GM04504 (cell line): Measurements from ENCODE around the gene HOXD4.
A peak's percentile ranks its signal among the peaks of the same experiment; 100 is the strongest.

Experiments
- DNase-seq: peaks from one replicate; pipeline ENCODE4 v3.0.0-alpha.2; 2012; ENCODE audit warnings: low read depth

HOXD4 gene

DNA sequence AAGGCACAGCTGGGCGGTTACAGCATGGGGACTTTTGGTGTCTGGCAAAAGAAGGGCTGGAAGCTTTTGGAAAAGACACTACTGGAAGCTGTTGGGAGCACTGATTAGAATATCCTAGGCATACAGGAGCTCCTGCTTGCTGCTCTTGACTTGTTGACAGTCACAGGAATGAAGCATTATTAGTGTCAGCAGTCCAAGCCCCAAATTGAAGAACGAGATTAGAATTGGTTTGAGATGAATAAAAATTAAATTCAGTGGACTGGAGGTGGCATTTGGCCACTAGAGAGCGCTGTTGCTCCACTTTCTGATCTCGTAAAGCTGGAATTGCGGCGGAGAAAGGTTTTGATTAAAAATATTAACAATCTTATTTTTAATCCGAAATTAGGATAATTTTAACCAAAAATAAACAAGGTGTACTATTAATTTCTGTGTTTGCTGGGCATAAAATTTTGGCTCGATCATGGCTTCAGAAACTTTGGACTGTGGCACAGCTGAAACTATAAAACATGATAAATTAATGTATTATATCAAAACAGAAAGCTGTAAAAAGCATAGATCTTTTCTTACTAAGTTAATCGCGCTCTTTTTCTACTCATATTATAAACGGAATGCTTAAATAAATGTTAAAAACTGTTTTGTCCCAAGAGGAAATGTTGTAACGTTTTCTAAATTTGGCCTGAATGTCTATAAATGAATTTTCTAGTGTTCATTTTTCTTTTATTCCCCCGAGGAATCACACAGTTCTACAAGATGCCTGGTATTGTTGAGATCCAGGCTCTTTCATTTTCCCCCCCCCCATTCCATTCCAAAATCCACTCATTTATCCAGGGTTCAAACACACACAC lies 24.2 kb upstream of the HOXD4 start:
- DNase-seq, result no peak

DNA sequence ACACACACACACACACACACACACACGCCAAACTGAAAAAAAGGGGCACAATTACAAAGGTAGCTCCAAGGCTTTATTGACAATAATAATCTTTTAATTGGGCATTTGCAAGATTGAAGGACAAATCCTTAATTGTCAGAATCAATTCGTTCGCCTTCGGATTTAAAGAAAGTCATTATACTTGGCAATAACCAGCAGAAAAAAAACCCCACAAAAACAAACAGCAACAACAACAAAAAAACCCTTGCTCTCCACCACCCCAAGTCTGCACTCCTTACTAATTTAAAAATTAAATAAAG lies 23.6 kb upstream of the HOXD4 start:
- no peak for DNase-seq

DNA sequence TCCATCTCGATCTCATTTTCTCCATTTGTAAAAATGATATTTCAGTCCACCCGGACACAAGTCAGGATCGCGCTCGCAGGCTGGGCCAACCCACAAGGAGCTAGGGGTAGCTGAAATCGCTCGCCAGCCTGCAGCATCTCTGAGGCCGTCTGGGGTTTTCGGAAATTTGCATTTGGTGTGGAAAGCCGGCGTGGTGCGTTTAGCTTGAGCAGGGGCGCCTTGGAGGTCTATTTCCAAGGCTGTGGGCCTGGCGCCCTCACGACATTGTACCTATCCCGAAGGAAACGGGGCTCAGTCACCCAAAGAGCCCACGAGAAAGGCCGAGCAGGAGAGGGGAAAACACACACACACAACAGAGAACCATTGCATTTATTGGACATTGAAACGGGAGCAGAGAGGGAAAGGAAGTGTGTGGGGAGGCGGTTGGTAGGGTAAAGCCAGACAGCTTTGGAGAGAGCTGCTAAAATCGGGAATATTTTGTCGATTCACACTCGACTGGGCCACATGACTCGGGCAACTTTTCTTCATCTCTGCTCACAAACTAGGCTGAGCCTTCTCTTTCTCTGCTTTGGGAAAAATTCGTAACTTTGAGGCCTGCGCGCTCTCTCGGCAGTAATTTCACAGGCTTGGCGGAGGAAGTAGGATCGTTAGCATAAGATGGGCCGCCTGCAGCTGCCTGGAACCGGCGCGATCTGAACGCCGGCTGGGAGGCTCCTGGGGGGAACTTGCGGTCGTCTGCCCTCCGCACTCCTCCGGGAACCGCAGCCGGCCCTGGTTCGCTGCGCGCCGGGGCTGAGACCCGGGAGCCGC lies 23.0 kb upstream of the HOXD4 start:
- no peak for DNase-seq

DNA sequence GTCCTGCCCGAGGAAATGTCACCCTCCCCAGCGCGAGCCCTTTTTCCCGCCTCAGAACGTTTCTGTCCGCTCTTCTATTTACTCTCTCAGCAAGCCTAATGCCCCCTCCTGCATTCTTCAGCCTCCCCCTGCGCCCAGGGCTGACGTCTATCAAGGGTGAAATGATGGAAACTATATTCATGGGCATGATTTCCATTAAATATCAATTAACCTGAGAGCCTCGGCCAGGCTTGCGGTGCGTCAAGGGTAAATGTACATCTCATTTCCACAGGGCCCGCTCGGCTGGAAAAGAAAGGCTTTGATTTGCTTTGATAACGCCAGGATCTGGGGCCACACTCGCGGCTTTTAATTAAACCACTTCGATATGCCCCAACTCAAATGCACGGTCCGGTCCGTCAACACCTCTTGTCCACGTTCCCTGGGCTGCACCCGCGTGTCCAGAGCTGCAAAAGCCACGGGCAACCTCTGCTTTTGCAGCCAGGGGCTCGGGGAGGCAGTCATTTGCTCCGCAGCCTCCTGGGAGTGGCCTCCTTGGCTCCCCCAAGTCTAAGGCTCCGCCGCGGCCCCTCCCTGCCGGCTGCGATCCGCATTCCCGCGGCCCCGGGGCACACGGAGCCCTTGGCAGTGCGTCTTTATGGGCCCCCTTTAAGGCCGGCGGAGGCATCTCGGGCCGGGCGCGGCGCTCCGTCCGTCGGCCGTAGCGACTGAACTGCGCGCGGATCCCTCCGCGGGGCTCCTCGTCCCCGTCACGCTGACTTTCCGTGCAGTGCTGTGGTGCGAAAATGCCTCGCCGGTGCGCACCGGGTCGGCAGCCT lies 22.2 kb upstream of the HOXD4 start, which contains the start of gene HOXD8:
Gene HOXD8 (plus strand): TSS at position 724 of the 815 bp plus-strand sequence. CDS start 662 bp downstream, outside the sequence.
- peak; percentile 71 for DNase-seq

DNA sequence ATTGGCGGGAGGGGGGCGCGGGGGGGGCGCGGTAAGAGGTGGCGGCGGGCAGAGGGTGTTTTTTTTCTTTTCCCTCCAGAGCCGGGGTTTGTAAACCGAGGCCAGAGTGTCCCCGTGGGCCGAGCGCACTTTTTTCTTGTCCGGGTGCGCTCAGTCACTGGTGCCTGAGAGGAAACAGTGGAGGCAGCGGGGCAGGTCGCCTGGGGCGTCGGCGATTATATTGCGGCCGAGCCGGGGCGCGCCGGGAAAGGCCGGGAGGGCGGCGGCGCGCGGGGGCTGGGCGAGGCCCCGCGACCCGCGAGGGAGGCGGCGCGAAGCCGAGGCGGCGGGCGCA lies 21.6 kb upstream of the HOXD4 start:
- DNase-seq, result no peak

DNA sequence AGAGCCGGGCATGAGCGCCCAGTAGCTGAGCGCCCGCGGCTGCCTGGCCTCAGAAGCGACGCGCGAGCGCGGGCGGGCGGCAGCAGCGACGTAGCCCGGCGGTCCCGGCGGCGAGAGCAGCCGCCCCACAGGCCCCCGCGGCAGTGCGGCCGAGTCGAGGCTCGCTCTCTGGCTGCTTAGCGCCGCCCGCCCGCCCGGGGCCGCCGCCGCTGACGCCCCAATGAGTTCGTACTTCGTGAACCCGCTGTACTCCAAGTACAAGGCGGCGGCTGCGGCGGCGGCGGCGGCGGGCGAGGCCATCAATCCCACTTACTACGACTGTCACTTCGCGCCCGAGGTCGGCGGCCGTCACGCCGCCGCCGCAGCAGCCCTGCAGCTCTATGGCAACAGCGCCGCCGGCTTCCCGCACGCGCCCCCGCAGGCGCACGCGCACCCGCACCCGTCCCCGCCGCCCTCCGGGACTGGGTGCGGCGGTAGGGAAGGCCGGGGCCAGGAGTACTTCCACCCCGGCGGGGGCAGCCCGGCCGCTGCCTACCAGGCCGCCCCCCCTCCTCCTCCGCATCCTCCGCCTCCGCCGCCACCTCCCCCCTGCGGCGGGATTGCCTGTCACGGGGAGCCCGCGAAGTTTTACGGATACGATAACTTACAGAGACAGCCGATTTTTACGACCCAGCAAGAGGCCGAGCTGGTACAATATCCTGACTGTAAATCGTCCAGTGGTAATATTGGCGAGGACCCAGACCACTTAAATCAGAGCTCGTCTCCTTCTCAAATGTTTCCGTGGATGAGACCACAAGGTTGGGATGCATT lies 21.0 kb upstream of the HOXD4 start:
- DNase-seq, result no peak

DNA sequence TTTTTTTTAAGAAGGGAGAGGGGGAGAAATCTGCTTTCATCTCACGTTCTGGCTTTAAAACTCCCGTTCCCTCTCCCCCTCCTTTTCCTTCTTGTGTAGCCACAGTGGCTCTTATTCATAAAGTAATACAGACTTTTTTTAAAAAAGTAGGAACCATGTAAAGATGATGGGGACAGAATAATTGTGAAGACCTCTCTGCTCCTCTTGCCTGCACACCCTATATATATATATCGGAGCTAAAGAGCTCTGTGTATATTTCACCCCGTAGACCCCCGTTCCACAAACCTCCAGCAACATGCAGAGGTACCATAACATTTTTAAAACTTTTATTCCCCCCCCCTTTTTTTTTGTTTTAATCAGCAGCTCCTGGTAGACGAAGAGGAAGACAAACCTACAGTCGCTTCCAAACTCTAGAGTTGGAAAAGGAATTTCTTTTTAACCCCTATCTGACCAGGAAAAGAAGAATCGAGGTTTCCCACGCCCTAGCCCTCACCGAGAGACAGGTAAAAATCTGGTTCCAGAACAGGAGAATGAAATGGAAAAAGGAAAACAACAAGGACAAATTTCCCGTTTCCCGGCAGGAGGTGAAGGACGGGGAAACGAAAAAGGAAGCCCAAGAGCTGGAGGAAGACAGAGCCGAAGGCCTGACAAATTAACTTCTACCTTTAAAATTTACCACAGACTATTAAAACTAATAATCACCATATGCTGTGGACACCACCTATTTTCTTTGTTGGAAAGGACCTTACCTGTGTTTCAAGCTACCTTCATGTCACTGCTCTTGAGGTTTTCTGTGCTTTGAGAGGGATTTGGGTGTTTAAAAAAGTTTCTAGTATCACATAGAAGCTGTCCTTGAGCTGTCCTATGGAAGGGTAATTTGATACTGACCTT lies 20.1 kb upstream of the HOXD4 start:
- no peak for DNase-seq

DNA sequence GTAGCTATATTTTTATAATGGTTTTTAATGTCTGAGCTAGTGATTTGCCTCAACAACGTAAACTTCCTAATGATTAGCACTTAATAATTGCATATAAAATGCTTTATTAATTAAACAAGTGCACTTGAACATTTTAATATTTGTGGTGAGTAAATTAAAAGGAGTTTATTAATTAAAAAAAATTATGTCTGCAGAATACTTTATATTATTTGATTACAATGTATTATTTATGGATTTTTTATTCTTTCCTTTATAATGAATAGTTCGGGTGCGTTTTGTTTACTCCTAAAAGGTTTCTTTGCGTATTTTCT lies 19.5 kb upstream of the HOXD4 start:
- no peak for DNase-seq

DNA sequence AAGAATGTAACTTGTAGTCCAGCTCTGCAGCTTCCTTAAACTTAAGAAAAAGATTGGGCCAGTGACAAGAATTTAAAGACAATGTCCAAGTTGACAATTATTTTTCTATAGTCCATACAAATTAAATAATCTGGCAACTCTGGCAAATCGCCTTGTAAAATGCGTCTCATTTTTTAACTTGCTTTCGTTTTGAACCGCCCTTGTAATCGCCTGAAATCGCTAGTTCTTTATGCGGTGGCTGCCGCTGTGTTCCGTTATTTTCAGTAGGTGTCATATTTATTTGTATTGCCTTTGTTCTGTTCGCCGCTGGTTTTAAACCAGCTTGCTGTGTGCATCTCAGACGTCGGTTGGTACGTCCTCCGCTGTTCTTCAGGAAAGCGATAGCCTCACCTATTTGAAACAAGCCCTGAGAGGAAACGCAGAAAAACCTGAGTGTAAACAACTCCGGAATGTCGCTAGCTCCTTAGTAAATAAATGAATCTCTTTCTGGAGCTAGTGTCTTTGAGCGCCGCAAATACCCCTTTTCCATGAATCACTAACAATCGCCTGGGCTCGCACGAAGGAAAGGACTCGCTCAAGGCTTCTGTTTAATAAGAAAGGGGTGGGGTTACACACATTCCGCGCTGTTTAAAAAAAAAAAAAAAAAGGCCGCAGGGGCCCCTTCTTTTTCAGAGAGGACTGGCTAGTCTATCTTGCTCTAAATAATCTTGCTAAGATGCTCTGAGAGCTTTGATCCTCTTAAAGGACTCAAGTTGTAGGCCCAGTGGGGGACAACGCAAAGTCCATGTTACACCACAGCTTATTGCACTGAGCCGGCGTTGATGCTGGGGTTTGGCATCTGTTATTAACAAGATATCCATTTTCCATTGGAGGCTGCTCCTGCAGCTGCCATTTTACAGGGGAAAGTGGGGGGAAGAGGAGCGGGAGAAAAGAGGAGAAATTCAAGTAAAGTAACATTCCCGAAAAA lies 18.9 kb upstream of the HOXD4 start:
- no peak for DNase-seq

DNA sequence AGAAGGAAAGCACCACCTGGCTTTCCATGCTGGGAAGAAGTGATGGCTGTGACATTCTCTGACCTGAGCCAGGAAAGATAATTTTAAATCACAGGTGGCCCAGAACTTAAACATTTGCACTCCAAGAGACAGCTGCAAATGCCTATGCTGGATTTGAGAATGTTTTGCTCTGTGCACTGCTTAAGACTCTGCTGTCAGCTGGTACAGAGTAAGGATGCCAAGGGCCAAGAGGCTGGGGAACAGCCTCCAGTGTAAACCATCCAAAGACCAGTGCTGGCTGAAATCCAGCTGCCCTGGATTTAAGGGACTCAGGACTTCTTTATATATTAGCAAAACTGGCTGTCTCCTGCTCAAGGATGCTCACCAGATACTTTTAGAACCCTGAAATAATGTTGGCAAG lies 18.0 kb upstream of the HOXD4 start:
- no peak for DNase-seq

DNA sequence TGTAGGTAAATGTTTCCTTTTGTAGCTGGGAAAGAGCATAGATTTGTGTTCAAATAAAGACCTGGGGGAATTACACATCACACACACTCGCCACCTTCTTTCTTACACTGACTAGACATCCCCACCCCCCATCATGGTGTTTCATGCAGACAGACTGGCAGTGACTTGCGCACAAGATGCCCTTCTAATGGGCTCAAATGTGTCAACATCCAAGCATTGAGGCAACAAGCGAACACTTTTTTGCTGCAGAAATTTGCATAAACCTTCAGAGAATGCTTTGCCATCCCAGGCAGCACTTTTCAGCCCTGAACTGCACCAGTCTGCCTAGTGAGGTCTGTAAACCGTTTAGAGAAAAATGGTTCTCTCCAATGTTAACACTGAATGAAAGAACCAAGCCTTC lies 17.3 kb upstream of the HOXD4 start:
- DNase-seq, result no peak

DNA sequence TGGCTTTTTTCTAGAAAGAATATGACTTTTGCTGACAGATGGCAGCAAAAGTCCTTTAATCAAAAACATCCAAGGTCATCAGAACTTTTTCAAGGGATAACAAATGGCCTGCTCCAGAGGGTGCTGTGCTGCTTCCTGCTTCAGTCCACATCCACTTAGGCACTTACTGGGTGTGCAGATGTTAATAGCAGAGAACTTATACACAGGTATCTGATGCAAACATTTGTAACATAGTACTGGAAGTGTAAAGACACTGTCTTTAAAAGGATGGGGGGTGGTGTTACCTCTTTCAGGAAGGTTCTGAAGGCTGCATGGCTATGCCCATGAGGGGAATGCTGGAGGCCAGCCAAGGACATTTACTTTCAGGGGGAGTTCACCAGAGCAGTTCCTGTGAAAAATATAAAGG lies 16.3 kb upstream of the HOXD4 start:
- DNase-seq, result no peak

DNA sequence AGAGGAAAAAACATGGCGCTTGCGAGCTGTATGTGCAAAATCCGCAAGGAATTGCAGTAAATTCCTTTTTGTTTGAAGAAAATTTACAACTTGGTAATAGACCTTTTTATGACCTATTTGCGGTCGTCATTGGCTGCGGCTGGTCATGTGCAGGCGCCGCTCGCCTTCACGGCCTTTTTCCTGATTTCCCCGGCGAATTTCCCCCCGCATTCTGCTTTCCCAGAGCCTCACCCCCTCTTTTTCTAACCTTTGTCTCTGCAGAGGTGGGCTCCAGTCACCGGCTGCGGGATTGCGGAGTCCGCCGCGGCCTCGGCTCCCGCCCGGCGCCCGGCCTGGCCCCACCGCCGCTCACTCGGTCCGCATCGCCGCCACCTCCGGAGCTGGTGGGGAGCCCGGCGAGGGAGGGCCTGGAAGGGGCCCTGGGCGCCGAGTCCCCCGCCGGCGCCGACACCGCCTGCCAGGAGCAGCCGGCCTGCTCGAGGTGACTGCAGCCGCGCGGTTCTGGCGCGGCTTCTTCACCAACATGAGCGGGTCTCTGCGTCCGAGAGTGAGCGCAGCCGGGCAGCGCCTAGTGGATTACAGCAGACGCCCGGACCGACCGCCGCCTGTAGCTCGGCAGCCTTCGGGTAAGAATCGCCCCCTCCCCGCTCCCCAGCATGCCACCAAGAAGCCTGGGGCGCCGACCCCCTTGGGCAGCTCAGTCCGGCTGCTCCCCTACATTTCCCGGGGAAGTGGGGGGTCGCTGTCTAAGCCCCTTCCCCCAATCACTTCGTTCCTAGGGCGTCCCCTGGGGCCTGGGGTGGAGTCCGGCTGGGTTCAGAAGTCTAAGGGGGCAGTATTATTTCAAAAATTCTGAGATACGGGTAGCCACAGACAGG lies 14.7 kb upstream of the HOXD4 start:
- DNase-seq, result no peak

DNA sequence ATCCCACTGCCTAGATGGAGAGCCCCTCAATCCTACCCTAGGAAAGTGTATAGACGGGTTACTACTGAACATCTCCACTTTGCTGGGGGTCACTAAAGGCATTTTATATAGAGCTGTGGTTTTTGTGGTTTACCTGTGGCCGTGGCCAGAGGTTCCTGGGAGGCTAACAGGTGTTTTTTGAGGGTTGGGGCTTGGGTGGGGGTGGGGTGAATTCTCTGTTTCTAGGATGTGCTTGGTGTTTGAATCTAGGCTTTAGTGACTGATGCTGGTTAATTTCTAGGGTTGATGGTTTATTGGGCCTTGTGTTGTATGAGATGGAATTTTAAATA lies 14.1 kb upstream of the HOXD4 start:
- DNase-seq, result no peak

DNA sequence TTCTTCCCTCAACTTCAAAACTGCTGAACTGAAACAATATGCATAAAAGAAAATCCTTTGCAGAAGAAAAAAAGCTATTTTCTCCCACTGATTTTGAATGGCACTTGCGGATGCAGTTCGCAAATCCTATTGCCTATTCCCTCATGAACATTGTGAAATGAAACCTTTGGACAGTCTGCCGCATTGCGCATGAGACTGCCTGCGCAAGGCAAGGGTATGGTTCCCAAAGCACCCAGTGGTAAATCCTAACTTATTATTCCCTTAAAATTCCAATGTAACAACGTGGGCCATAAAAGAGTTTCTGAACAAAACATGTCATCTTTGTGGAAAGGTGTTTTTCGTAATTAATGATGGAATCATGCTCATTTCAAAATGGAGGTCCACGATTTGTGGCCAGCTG lies 13.4 kb upstream of the HOXD4 start:
- no peak for DNase-seq

DNA sequence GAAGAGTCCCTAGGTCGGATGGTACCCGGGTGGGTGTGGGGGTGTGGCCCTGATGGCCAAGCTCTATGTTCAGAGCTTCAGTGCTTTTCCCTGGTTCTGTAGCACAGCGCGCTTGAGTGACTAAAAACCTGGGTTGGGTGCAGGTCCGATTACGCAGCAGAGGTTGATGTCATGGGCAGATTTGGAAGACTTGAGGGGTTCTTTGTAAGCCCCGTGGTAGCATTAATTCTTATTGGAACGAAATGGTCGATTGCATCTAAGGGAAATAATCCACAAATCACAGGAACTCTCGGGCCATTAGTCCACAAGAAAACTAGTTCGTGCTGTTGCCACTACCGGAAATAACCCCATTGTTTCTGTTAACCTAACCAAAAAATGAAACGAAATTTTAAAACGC lies 12.8 kb upstream of the HOXD4 start:
- no peak for DNase-seq

DNA sequence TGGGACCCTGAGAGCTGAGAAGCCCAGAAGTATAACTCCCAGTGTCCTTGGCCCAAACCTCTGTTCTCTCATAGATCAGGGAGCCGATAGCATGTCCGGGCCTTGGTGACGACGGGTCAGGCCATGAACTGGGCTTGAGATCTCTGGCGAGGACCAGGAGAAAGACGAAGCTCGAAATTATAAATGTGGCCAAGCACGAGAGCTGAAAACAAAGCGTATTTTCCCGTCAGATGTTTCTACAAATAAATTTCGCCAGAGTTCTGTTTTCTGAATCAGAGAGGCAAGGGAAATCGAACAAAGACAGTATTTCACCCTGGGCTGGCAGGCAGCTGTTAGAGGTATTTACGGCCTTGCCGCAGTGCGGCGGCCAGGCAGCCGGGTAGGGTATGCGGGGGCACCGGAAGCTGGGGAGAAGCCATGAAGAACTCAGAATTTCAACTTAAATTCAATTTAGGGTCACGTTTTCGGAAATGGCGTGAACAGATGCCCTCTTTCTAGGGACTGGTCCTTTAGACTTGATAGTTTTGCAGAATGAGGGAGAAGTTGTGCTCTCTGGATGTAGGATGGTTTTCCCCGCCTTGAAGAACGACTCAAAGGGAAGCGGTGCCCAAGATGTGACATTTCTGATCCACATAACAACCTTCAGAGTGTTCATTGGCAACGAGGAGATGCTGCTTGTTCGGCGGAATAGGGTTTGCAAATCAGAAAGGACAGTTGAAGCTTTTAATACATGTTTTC lies 12.3 kb upstream of the HOXD4 start:
- no peak for DNase-seq
